GM19372 (cell line): ENCODE results near the gene PNRC1.
"Not testable (repeated sequence)": the region's sequence is repeated elsewhere in the genome, so short reads cannot be mapped to it uniquely, and the experiment has no call there.

Source experiments
- ATAC-seq: cut with Tn5 transposase; IDR thresholded peaks from one replicate; pipeline ENCODE4 v1.9.1; 2021; ENCODE audit warnings: mild to moderate bottlenecking, low read depth, moderate library complexity; ENCODE audit not compliant: unreplicated experiment

Gene PNRC1

GRCh38 chr6:89098461-89098860, 17.9 kb downstream of the PNRC1 start:
- ATAC-seq: no peak

DNA sequence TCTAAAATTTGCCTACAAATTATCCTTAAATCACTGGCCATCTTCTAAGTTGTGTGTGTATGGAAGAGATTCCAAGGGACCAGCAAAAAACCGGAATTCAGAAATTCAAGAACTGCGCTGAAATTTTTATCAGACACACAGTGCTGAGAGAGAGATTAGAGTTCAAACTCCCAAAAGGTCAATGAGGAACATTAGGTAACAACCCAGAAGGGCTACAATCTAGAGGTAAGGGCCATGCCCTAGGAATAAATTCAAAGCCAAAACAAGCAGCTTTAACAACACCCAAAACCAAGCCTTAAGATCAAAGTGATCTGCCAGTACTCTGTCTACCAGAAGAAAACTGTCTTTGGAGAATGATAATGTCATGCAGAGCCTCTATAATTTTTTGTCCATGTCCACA, 19.6 kb downstream of the PNRC1 start:
- no peak for ATAC-seq

- no peak for ATAC-seq
These were observed 29.7 kb downstream of the PNRC1 start for GRCh38 chr6:89110284-89110683.

DNA sequence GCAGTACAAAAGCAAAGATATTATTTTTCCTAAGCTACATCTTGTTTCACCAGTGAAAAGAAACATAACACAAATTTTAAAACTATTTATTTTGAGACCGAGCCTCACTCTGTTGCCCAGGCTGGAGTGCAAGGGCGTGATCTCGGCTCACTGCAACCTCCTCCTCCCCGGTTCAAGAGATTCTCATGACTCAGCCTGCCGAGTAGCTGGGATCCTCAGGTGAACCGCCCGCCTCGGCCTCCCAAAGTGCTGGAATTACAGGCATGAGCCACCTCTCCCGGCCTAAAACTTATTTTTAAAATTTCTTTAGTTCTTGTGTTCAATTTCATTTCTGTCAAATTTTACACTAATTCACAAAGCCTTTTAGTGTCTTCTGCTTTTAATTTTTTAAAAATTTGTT, 31.4 kb downstream of the PNRC1 start:
- no peak for ATAC-seq

DNA sequence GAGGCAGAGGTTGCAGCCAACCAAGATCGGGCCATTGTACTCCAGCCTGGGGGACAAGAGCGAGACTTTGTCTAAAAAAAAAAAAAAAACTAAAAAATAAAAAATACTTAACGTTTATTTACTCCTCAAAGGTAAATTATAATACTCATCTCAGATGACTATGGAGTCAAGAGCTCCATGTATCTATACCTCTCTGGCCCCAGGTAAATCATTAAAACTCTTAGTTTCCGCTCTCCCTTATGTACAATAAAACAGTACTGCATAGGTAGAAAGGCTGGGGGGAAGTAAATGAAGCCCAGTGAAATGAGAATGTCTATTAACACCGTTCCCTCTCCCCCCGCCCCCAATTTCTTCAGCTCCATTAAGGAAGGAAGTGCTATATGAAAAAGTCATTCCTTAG, 36.2 kb downstream of the PNRC1 start:
- no peak for ATAC-seq

GRCh38 chr6:89117211-89118108, 36.9 kb downstream of the PNRC1 start, which contains the start of gene SRSF12:
Gene SRSF12, minus strand, starts transcription at chr6:89118071. Its CDS starts 184 bp downstream, at chr6:89117887.
- peak; percentile 83 for ATAC-seq

- ATAC-seq: no peak
These were observed 38.4 kb downstream of the PNRC1 start for GRCh38 chr6:89118931-89119330.

DNA sequence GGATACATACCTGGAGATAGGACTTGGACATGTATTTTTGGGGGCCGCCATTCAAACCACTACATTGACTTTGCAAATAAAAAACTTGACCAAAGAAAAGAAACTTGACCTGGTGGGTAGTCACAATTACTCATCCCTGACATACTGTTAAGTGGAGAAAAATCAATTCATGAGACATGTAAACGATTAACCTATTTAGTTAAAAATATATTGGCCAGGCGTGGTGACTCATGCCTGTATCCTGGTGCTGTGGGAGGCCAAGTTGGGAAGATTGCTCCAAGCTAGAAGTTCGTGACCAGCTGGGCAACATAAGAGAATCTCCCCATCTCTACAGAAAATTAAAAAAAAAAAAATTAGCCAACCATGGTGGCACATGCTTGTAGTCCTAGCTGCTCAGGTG, 39.8 kb downstream of the PNRC1 start:
- ATAC-seq: no peak

DNA sequence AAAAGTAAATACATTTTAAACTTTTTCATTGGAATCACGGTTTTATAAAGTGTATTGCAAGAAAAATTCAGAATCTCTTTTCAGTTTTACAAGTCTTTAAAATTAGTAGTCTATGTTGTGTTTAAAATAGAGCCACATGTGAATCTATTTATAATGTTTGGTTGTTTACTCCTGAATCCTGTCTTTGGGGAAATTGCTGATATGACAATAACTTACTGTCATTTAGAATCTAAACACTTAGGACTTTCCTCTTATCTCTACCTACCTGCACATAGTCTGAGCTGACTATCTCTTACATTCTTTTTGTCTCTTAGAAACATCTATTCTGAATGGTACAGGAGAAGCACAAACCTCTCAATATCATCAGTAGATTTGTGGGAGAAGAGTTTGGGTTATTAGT, 41.4 kb downstream of the PNRC1 start:
- no peak for ATAC-seq

DNA sequence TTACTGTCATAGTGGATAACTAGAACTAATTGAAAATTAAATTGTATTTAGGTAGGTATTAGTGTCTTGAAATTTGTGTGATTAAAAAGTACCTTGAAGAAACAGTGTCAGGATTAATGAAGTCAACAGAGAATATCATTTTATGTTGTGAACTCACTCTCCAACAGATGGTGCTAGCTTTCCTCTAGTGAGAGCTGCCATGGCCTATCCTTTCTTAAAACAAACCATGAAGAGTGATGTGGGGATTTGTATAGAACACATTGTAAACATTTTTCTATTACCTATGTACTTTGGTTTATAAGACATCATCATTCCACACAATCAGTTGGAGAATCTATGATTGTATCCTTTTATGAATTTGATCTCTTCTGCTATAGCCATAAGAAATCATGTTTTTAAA, 42.1 kb downstream of the PNRC1 start:
- ATAC-seq: peak; percentile 51

DNA sequence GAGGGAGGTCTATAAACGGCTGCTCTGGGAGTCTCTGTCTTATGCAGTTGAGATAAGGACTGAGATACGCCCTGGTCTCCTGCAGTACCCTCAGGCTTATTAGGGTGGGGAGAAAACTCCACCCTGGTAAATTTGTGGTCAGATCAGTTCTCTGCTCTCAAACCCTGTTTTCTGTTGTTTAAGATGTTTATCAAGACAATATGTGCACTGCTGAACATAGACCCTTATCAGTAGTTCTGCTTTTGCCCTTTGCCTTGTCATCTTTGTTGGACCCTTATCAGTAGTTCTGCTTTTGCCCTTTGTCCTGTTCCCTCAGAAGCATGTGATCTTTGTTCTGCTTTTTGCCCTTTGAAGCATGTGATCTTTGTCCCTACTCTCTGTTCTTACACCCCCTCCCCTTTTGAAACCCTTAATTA, 47.7 kb downstream of the PNRC1 start:
- ATAC-seq: not testable (repeated sequence)

GRCh38 chr6:89131599-89131998, 51.0 kb downstream of the PNRC1 start:
- ATAC-seq: no peak

- ATAC-seq: no peak
These were observed 51.5 kb downstream of the PNRC1 start for GRCh38 chr6:89132057-89132456.

DNA sequence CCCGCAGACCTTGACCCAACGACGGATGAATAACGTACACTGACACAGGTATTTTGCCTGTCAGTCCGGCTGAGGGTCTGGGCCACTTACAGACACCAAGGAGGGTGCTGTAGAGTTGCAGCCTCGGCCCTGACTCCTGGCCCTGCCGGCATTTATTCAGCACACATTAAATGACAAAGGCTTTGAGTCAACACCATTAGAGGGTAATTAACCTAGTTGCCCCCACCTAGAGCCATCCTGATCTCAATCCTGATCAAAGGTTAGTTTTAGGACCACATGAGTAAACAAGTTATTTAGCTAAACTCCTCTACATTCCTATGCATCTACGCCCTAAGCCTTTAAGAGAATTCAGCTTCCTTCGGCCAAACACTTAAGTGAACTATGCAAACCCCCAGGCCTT, 53.4 kb downstream of the PNRC1 start:
- ATAC-seq: no peak

GRCh38 chr6:89134723-89135122, 54.2 kb downstream of the PNRC1 start:
- ATAC-seq: no peak
